ENCODE results near the gene SMYD3.
A peak's percentile ranks its signal among the peaks of the same experiment; 100 is the strongest.

The SMYD3 gene

GRCh38 chr1:245871191-245871590 lies 635.9 kb downstream of the SMYD3 start:
- no peak for DNase-seq (ENCODE audit: low read depth)
- H3K4me3 ChIP-seq (ENCODE audit: low read depth, low read length): no peak overlapping the region
- TF ChIP-seq CTCF (conservative IDR thresholded peaks at IDR 0.05; ENCODE audit: low read depth, low read length): no peak

- H3K4me3 ChIP-seq (ENCODE audit: low read depth, low read length): no peak overlapping the region
- no peak for DNase-seq (ENCODE audit: low read depth)
- TF ChIP-seq CTCF (conservative IDR thresholded peaks at IDR 0.05; ENCODE audit: low read depth, low read length): no peak
These were observed 636.4 kb downstream of the SMYD3 start for GRCh38 chr1:245870698-245871097.

- no peak for DNase-seq (ENCODE audit: low read depth)
- H3K4me3 ChIP-seq (ENCODE audit: low read depth, low read length): no peak overlapping the region
- TF ChIP-seq CTCF (conservative IDR thresholded peaks at IDR 0.05; ENCODE audit: low read depth, low read length): no peak
These were observed 637.2 kb downstream of the SMYD3 start for GRCh38 chr1:245869847-245870246.

- no peak for DNase-seq (ENCODE audit: low read depth)
- TF ChIP-seq CTCF (conservative IDR thresholded peaks at IDR 0.05; ENCODE audit: low read depth, low read length): no peak
- H3K4me3 ChIP-seq (ENCODE audit: low read depth, low read length): no peak overlapping the region
These were observed 639.3 kb downstream of the SMYD3 start for GRCh38 chr1:245867738-245868137.

- no peak for TF ChIP-seq CTCF (conservative IDR thresholded peaks at IDR 0.05; ENCODE audit: low read depth, low read length)
- H3K4me3 ChIP-seq (ENCODE audit: low read depth, low read length): no peak overlapping the region
- DNase-seq (ENCODE audit: low read depth): no peak
These were observed 642.2 kb downstream of the SMYD3 start for GRCh38 chr1:245864872-245865271.

GRCh38 chr1:245863566-245864184 lies 643.4 kb downstream of the SMYD3 start:
- peak; percentile 52 for DNase-seq (ENCODE audit: low read depth)
- H3K4me3 ChIP-seq (ENCODE audit: low read depth, low read length): no peak overlapping the region
- no peak for TF ChIP-seq CTCF (conservative IDR thresholded peaks at IDR 0.05; ENCODE audit: low read depth, low read length)

- no peak overlapping the region for H3K4me3 ChIP-seq (ENCODE audit: low read depth, low read length)
- no peak for TF ChIP-seq CTCF (conservative IDR thresholded peaks at IDR 0.05; ENCODE audit: low read depth, low read length)
- no peak for DNase-seq (ENCODE audit: low read depth)
These were observed 644.1 kb downstream of the SMYD3 start for GRCh38 chr1:245862812-245863540.
